Vagina (tissue), 2 donors: ENCODE data around the gene RAD1. TPM values are rescaled to one million over a fixed set of nuclear protein-coding genes. Genes with fewer than 3 reads are reported as not detected.
"Not testable (repeated sequence)": the region's sequence is repeated elsewhere in the genome, so short reads cannot be mapped to it uniquely, and the experiment has no call there.

ENCODE experiments used
- DNase-seq, 2 donors: peaks; one replicate each; pipeline ENCODE4 v3.0.0-alpha.2; 2017; ENCODE audit errors: extremely low spot score in 2 of 2
- H3K27ac ChIP-seq: fragments of 200-600 bp; sonication (generic); one replicate; pipeline ENCODE4 v1.5.1; 2019
- H3K27me3 ChIP-seq: fragments of 200-600 bp; sonication (generic); one replicate; pipeline ENCODE4 v1.5.1; 2019
- H3K36me3 ChIP-seq, 2 donors: fragments of 200-600 bp; sonication (generic); one replicate each; pipeline ENCODE4 v1.5.1; 2017 to 2019
- H3K4me1 ChIP-seq: fragments of 200-600 bp; sonication (generic); one replicate; pipeline ENCODE4 v1.5.1; 2019
- H3K4me3 ChIP-seq, 2 donors: fragments of 200-600 bp; sonication (generic); 1 replicate in 1 of 2; 2 replicates in 1 of 2; pipeline ENCODE4 v1.5.1; 2016 to 2019
- H3K9me3 ChIP-seq: fragments of 200-600 bp; sonication (generic); one replicate; pipeline ENCODE4 v1.5.1; 2019
- POLR2A ChIP-seq, 2 donors: fragments of 450-650 bp; IDR thresholded peaks; one replicate each; pipeline ENCODE4 v1.6.1; 2017; ENCODE audit warnings: antibody characterized with exemption in 2 of 2, mild to moderate bottlenecking in 2 of 2, moderate library complexity in 2 of 2
- POLR2AphosphoS5 ChIP-seq, 2 donors: sonication (generic); formaldehyde crosslinking; IDR thresholded peaks; one replicate each; pipeline ENCODE4 v1.9.0; 2017; ENCODE audit warnings: antibody characterized with exemption in 2 of 2, mild to moderate bottlenecking in 2 of 2, low read depth in 1 of 2; ENCODE audit not compliant: insufficient read depth in 1 of 2
- intact Hi-C: fragments of 100-400 bp; cut with DNase I; formaldehyde crosslinking; loops from one replicate; pipeline ENCODE4 v1.15.1; 2023
- total RNA-seq: library from RNA; depleted of rRNA; stranded (reverse); fragments of >200 nt; gene quantifications from one replicate; pipeline ENCODE4 v1.2.3, GENCODE V29; 2016
- TF ChIP-seq, protein P1 (sequence below), 3 experiments: fragments of 450-650 bp in 2 of 3; fragments of 200-600 bp in 1 of 3; sonication (generic) in 1 of 3; IDR thresholded peaks; one replicate each; pipeline ENCODE4 v1.5.1; 2017 to 2019; ENCODE audit warnings: antibody characterized with exemption in 3 of 3, mild to moderate bottlenecking in 2 of 3, moderate library complexity in 2 of 3

Gene RAD1
- total RNA-seq, 1 donor from 2014 or later = 27.7 TPM

DNA sequence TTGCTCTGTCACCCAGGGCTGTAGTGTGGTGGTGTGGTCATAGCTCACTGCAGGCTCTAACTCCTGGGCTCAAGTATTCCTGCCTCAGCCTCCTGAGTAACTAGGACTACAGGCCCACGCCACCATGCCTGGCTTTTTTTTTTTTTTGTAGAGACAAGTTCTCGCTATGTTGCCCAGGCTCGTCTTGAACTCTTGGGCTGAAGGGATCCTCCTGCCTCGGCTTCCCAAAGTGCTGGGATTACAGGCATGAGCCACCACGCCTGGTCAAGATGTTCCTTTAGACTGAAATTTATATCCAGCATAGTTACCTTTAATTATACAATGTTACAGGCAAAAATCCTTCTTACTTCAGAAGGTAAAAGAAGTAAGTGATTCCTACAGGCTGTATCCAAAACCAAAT, 12.5 kb upstream of the RAD1 start:
- Histone ChIP-seq H3K36me3 (peaks cover 0 to 40% of the 10 kb centered on the region in 2 donors), H3K9me3 (no peaks in the 10 kb centered on the region), H3K4me1 (peaks cover 37% of the 10 kb centered on the region), H3K27ac (no peak overlapping the region), H3K4me3 (no peak overlapping the region), H3K27me3 (no peaks in the 10 kb centered on the region)
- no peak for TF ChIP-seq POLR2AphosphoS5 (IDR thresholded peaks at IDR 0.05; ENCODE audit: insufficient read depth in 1 of 2, low read depth in 1 of 2)
- TF ChIP-seq, protein P1, sequence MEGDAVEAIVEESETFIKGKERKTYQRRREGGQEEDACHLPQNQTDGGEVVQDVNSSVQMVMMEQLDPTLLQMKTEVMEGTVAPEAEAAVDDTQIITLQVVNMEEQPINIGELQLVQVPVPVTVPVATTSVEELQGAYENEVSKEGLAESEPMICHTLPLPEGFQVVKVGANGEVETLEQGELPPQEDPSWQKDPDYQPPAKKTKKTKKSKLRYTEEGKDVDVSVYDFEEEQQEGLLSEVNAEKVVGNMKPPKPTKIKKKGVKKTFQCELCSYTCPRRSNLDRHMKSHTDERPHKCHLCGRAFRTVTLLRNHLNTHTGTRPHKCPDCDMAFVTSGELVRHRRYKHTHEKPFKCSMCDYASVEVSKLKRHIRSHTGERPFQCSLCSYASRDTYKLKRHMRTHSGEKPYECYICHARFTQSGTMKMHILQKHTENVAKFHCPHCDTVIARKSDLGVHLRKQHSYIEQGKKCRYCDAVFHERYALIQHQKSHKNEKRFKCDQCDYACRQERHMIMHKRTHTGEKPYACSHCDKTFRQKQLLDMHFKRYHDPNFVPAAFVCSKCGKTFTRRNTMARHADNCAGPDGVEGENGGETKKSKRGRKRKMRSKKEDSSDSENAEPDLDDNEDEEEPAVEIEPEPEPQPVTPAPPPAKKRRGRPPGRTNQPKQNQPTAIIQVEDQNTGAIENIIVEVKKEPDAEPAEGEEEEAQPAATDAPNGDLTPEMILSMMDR (IDR thresholded peaks at IDR 0.05) = no peak
- TF ChIP-seq POLR2A (IDR thresholded peaks at IDR 0.05) = no peak
- DNase-seq = no peak
- intact Hi-C loops = no loop called here

DNA sequence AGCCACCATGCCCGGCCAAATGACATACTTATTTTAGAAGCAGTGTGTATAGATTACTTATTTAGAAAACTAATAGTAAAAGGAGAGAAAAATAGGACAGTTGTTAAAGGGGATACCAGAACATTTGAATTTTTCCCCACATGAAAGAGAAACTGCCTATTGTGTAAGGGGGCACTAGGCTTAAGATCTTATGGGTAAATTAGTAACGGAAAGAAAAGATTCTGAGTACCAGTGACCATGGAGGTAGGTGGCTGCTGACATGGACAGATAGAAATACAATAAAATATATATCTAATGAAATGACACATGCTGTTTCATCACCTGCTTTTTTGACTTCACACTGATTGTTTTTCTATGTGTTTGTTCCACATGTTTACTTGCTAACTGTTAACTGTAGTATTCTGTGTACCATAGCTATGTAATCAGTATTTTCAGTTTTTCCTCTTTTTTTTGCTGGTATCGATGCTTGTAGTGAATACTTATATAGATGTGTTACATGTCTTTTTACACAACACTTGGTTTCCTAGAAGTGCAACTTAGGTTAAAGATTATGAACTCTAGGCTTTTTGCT, 11.1 kb upstream of the RAD1 start:
- no peak overlapping the region for H3K4me3 ChIP-seq
- TF ChIP-seq, protein P1 (IDR thresholded peaks at IDR 0.05) = no peak
- TF ChIP-seq POLR2A (IDR thresholded peaks at IDR 0.05) (no peak), POLR2AphosphoS5 (IDR thresholded peaks at IDR 0.05; ENCODE audit: insufficient read depth in 1 of 2, low read depth in 1 of 2) (no peak)
- H3K27ac ChIP-seq = no peak overlapping the region
- intact Hi-C loops = no loop called here
- H3K4me1 ChIP-seq = peaks cover 23% of the 10 kb centered on the region
- H3K36me3 ChIP-seq = peaks cover 0 to 53% of the 10 kb centered on the region in 2 donors
- DNase-seq = no peak
- H3K9me3 ChIP-seq = no peaks in the 10 kb centered on the region
- no peaks in the 10 kb centered on the region for H3K27me3 ChIP-seq

DNA sequence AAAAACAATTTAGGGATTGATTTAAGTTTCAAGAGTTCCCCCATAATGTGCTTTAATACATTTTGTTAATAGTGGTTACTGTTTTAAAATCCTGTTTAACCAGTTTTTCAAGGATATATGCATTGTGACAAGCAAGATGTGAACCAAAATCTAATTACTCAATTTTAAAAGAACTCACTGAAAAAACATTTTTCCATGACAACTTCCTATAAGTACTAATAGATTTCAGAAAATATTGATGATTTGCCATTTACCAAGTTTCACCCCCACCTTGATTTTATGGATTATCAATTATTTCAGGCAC, 9.1 kb upstream of the RAD1 start:
- no peak overlapping the region for H3K4me3 ChIP-seq
- TF ChIP-seq POLR2AphosphoS5 (IDR thresholded peaks at IDR 0.05; ENCODE audit: insufficient read depth in 1 of 2, low read depth in 1 of 2) = no peak
- H3K36me3 ChIP-seq = peaks cover 0 to 73% of the 10 kb centered on the region in 2 donors
- H3K27me3 ChIP-seq = no peaks in the 10 kb centered on the region
- H3K27ac ChIP-seq = no peak overlapping the region
- DNase-seq = no peak
- H3K4me1 ChIP-seq = peaks cover 12% of the 10 kb centered on the region
- H3K9me3 ChIP-seq = no peaks in the 10 kb centered on the region
- intact Hi-C loops = no loop called here

DNA sequence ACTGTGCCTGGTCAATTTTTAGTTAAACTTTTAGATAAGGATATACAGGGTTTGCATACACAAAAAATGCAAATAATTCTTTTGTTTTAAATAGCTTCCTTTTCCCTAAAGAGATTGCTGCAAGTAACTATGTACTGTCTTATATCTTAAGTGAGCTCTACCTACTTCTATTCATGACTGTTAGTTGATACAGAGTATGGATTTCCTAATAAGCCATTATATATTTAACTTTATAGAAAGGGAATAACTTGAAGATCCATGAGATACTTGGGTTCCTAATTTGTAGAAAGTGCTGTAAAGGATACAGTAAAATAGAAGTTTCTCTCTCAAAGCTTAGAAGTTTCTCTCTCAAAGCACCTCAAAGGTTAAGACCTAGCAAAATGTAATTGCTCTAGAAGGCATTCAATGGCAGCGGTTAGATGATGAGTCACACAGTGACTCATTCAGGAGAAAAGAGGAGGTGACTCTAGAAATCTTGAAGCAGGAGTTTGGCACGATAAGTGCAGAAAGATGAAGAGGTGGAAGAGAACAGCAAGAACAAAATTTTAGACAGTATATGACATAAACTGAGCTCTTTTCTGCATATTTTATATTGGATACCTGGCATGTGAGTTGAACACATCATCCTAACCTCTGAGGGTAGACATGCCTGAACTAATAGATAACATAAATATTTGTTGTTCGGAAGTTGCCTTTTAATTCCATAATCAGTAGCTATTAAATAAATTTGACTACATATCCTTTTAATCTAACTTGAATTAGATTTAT, 8.6 kb upstream of the RAD1 start:
- intact Hi-C loops = no loop called here
- TF ChIP-seq POLR2AphosphoS5 (IDR thresholded peaks at IDR 0.05; ENCODE audit: insufficient read depth in 1 of 2, low read depth in 1 of 2) (peak in 1 of 2 donors; percentile 63), POLR2A (IDR thresholded peaks at IDR 0.05) (no peak)
- TF ChIP-seq, protein P1 (IDR thresholded peaks at IDR 0.05) = no peak
- peaks cover 0 to 73% of the 10 kb centered on the region in 2 donors for H3K36me3 ChIP-seq
- H3K27ac ChIP-seq = no peak overlapping the region
- no peak for DNase-seq
- no peaks in the 10 kb centered on the region for H3K9me3 ChIP-seq
- H3K4me1 ChIP-seq = peaks cover 12% of the 10 kb centered on the region
- no peaks in the 10 kb centered on the region for H3K27me3 ChIP-seq
- H3K4me3 ChIP-seq = no peak overlapping the region

DNA sequence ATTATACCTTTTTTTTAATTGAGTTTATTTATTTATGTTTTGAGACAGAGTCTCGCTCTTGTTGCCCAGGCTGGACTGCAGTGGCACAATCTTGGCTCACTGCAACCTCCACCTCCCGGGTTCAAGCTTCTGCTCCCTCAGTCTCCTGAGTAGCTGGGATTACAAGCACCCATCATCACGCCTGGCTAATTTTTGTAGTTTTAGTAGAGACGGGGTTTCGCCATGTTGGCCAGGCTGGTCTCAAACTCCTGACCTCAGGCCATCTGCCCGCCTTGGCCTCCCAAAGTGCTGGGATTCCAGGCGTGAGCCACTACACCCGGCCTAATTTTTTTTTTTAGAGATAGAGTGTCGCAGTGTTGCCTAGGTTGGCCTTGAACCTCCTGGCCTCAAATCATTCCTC, 8.0 kb upstream of the RAD1 start:
- intact Hi-C loops, H3K9me3 ChIP-seq, DNase-seq, H3K27me3 ChIP-seq, H3K27ac ChIP-seq, H3K4me3 ChIP-seq: not testable (repeated sequence)
- Histone ChIP-seq H3K36me3 (peaks cover 0 to 73% of the 10 kb centered on the region in 2 donors), H3K4me1 (peaks cover 13% of the 10 kb centered on the region)

DNA sequence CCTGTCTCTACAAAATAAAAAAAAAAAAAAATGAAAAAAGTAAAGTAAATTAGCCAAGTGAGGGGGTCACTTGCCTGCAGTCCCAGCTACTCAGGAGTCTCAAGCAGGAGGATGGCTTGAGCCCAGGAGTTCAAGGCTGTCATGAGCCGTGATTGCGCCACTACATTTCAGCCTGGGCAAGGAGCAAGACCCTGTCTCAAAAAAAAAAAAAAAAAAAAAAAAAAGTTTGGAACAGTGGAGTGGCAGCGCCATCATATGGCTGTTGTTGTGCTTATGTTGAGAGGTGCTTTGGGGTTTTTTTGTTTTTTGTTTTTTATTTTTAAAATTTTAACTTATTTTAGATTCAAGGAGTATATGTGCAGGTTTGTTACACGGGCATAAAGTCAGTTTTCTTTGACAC, 3.8 kb upstream of the RAD1 start:
- intact Hi-C loops = no loop called here
- peaks cover 0 to 46% of the 10 kb centered on the region in 2 donors for H3K36me3 ChIP-seq

More for the DNA sequence above, 3.8 kb upstream of the RAD1 start:
- Histone ChIP-seq H3K27ac (no peak overlapping the region), H3K27me3 (no peaks in the 10 kb centered on the region), H3K9me3 (no peaks in the 10 kb centered on the region), H3K4me1 (peaks cover 36% of the 10 kb centered on the region), H3K4me3 (no peak overlapping the region)
- DNase-seq = no peak
- TF ChIP-seq, protein P1 (IDR thresholded peaks at IDR 0.05) = no peak
- TF ChIP-seq POLR2AphosphoS5 (IDR thresholded peaks at IDR 0.05; ENCODE audit: insufficient read depth in 1 of 2, low read depth in 1 of 2) (no peak), POLR2A (IDR thresholded peaks at IDR 0.05) (no peak)
